Fibroblast of villous mesenchyme (primary cell): ENCODE results near the gene GFRA1. TPM values are rescaled to one million over a fixed set of nuclear protein-coding genes. Genes with fewer than 3 reads are reported as not detected.

Experiments used
- DNase-seq: peaks from one replicate; pipeline ENCODE4 v3.0.0-alpha.2; 2010; ENCODE audit warnings: low read depth
- H3K4me3 ChIP-seq: 2 replicates; pipeline ENCODE4 v1.5.1; 2011; ENCODE audit warnings: low read depth, mild to moderate bottlenecking, low read length
- total RNA-seq: library from RNA; depleted of rRNA; stranded (reverse); fragments of >200 nt; gene quantifications from 2 replicates; pipeline ENCODE4 v1.2.3, GENCODE V29; 2012
- TF ChIP-seq, protein P1 (sequence below): IDR thresholded peaks from 2 replicates; pipeline ENCODE4 v1.5.1; 2012; ENCODE audit warnings: low read depth, mild to moderate bottlenecking, low read length; ENCODE audit not compliant: insufficient read depth

The GFRA1 gene
- total RNA-seq, 1 donor: 59.6 TPM

DNA sequence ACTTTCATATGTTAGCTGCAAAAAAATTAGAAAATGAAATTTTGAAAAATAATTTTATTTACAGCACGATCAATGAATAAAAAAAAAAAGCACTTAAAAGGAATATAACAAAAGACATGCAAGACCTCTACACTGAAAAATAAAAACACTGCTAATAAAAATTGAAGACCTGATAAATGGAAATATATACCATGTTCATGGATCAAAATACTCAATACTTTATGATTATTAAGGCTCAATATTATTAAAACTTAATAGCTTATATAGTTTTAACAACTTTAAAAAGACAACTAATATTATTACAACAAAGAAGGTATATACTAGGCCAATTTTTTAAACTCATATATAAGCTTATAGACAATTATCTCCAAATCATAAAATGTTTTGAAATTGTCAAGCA is 143.0 kb downstream of the GFRA1 start:
- DNase-seq: no peak
- no peak overlapping the region for H3K4me3 ChIP-seq
- TF ChIP-seq, protein P1, sequence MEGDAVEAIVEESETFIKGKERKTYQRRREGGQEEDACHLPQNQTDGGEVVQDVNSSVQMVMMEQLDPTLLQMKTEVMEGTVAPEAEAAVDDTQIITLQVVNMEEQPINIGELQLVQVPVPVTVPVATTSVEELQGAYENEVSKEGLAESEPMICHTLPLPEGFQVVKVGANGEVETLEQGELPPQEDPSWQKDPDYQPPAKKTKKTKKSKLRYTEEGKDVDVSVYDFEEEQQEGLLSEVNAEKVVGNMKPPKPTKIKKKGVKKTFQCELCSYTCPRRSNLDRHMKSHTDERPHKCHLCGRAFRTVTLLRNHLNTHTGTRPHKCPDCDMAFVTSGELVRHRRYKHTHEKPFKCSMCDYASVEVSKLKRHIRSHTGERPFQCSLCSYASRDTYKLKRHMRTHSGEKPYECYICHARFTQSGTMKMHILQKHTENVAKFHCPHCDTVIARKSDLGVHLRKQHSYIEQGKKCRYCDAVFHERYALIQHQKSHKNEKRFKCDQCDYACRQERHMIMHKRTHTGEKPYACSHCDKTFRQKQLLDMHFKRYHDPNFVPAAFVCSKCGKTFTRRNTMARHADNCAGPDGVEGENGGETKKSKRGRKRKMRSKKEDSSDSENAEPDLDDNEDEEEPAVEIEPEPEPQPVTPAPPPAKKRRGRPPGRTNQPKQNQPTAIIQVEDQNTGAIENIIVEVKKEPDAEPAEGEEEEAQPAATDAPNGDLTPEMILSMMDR: no peak

DNA sequence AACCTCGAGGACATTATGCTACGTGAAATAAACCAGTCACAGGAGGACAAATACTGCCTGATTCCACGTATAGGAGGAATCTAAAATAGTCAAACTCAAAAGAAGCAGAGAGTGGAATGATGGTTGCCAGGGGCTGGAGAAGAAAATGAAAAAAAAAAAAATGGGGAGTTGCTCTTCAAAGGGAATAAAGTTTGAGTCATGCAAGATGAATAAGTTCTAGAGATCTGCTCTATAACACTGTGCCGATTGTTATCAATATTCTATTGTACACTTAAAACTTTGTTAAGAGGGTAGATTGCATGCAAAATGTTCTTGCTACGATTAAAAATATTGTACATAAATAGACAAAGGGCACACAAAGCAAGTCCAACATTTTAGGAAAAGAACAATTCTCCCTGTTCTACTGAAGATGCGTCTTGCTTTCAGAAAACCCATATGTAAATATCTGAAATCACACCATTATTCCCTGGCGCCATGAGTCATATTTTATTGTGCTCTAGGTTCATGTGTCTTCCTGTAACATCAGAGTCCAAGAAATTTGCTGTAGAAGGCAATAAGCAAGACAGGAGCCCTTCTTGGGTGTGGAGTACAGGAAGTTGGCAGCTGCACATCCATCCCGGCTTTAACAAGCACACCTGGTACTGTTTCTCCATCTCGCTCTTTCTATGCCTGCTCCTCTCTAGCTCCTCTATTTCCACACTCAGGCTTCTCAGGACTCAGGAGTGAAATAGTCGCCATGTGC is 145.9 kb downstream of the GFRA1 start:
- no peak overlapping the region for H3K4me3 ChIP-seq
- TF ChIP-seq, protein P1: no peak
- DNase-seq: no peak

DNA sequence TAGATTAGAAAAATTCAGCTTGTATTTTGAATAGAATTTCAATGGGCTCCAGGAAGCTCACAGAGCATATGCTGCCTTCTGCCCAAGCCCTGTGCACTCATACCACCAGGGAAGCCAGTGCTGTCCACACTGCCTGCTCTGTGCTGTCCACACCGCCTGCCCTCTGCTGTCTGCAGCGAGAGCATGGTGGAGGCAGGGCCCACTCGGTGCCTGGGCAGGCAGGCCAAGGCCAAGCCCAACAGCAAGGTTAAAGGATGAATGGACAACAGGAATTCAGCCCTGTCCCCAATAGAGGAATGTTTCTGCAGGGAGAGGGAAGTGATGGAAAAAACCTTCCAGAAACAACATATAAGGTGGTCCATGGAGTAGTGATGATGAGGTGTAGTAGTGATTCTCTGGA is 146.8 kb downstream of the GFRA1 start:
- DNase-seq: no peak
- H3K4me3 ChIP-seq: no peak overlapping the region
- TF ChIP-seq, protein P1: no peak

DNA sequence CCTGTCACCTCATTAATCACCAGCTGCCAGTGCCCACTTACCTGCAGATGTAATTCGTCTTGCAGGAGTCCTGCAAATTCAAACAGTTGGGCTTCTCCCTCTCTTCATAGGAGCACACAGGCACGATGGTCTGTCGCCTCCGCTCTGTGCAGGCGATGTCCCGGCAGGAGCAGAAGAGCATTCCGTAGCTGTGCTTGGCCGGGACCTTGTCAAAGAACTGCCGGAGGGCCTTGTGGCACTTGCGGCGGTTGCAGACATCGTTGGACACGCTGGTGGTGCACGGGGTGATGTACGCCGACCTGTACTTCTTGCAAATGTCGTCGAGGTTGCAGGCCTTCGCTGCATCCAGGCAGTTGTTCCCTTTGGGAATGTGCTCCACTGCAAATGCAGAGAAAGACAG is 147.8 kb downstream of the GFRA1 start:
- DNase-seq: no peak
- no peak overlapping the region for H3K4me3 ChIP-seq
- TF ChIP-seq, protein P1: no peak

DNA sequence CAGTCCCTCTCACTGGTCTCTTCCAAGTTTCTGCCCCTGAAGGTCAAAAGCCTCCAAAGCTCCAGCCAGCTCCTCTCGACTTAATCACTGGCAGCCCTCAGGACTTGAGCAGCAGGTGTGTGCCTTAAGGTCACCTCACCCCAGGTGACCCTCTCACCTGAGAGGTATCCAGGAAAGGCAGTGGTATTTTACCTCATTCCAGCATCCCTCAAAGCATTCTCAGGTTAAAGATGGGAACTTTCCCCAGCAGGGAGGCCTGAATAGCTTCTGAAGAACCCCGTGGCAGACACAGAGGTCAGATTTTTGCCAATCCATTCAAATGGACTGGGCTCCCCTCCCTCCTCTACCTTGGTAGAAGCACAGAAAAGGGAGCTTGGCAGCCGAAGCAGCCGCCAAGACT is 148.2 kb downstream of the GFRA1 start:
- H3K4me3 ChIP-seq: no peak overlapping the region
- TF ChIP-seq, protein P1: no peak
- DNase-seq: no peak

DNA sequence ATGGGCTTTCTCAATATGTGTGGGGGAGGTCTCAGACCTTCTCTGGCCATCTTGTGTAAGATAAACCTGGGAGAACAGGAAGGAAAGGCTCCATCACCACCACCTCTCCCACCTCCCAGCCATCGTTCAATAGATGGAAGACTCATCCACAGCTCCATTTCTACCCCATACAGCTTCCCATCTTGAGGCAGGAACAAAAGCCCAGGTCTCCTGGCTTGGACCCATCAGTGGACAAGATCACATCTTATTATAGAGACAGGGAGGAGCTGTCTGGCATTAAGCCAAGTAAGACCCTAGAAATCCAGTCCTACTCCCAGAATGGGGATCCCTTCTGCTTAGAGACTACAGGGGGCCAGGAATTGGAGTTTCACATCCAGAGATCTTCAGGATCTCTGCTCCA is 150.3 kb downstream of the GFRA1 start:
- DNase-seq: no peak
- H3K4me3 ChIP-seq: no peak overlapping the region
- TF ChIP-seq, protein P1: no peak
